Effector CD4-positive, alpha-beta T cell (primary cell): ENCODE measurements around the gene HGD.
"Not testable (repeated sequence)": the region's sequence is repeated elsewhere in the genome, so short reads cannot be mapped to it uniquely, and the experiment has no call there.

Experiments used
- DNase-seq: peaks from one replicate; pipeline ENCODE4 v3.0.0-alpha.2; 2020

Gene HGD

DNA sequence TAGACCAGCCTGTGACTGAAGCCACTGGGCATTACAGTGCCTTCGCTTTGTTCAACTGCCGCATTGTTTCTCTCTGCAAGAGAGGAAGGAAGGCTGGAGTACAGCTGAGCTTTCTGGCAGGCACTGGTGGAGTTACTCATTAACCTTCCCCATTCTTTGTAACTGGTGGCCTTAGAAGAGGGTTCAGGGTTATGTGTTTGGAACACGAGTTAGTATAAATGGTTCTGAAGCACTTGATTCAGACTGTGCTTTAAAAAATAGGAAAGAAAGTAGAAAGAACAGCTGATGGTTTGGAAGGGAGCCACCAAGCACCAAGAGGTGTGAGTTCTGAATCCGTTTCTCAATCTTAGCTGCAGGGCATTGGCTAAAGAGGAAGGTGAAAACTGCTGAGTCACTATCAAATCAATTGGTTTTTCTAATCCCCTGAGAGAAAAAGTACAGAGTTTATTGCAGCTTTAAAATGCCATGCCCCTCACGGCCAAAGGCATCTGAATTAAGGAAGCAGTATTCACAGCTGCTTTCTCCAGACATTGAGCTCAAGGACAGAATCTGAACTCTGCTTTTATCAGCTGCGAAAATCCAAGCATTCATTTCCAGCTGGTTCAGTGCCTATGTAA, 3.6 kb downstream of the HGD start:
- DNase-seq, result no peak

DNA sequence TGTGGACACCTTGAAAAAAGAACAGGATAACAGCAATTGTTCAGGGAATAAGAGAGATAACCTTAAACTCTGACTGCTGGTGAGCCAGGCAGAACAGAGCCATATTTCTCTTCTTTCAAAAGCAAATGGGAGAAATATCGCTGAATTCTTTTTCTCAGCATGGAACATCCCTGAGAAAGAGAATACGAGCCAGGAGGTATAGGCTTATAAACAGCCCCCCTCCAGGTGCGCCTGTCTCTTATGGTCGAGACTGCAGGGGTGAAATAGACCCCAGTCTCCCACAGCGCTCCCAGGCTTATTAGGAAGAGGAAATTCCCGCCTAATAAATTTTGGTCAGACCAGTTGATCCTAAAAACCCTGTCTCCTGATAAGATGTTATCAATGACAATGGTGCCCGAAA, 4.8 kb downstream of the HGD start:
- not testable (repeated sequence) for DNase-seq

DNA sequence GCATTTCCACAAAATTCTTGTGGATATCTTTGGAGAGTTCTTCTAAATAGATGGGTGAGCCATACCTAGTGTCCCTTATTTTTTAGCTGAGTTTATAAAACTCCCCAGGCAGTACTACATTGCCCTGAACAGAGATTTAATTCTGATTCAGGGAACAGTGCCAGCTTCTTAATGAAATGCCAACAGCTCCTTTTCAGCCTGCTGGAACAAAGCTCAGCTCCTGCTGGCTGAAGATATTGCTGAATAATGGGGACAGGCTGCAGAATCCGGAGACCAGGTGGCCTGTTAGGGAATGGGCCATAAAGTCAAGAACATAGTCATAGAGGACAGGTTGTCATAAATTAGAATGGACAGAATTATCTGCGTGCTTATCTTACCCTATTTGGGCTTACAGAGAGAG, 8.9 kb downstream of the HGD start:
- no peak for DNase-seq

GRCh38 chr3:120670576-120670975, 11.5 kb downstream of the HGD start:
- no peak for DNase-seq

- no peak for DNase-seq
These were observed 17.1 kb downstream of the HGD start for GRCh38 chr3:120664926-120665325.

DNA sequence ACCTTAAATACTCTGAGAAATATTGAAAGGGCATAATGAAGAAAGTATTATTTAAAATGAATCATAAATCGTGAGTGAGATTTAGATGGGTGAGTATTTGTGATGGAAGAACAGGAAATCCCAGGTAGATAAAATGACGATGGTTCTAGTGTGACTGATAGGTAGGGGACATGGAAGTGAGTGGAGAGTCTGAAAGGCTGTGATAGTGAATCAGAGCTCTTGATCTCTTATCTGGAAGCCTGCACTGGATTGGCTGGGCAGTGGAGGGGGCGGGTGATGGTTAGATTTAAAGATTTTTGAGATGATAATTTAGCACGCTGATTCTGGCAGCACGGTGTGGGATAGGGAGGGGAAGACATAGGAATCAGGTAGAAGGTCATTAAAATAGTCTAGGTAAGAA, 20.1 kb downstream of the HGD start:
- DNase-seq, result no peak

- no peak for DNase-seq
These were observed 20.7 kb downstream of the HGD start for GRCh38 chr3:120661106-120661905.

DNA sequence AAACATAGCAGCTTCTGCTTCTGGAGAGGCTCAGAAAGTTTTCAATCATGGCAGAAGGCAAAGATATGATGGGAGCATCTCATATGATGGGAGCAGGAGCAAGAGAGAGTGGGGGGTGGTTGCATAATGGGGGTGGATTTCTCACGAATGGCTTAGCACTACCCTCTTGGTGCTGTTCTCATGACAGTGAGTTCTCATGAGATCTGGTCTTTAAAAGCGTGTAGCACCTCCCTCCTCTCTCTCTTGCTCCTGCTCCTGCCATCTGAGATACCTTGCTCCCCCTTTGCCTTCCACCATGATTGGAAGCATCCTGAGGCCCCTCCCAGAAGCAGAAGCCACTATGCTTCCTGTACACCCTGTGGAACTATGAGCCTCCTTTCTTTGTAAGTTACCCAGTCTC, 22.2 kb downstream of the HGD start:
- no peak for DNase-seq

- DNase-seq, result no peak
These were observed 22.8 kb downstream of the HGD start for GRCh38 chr3:120659285-120659684.

DNA sequence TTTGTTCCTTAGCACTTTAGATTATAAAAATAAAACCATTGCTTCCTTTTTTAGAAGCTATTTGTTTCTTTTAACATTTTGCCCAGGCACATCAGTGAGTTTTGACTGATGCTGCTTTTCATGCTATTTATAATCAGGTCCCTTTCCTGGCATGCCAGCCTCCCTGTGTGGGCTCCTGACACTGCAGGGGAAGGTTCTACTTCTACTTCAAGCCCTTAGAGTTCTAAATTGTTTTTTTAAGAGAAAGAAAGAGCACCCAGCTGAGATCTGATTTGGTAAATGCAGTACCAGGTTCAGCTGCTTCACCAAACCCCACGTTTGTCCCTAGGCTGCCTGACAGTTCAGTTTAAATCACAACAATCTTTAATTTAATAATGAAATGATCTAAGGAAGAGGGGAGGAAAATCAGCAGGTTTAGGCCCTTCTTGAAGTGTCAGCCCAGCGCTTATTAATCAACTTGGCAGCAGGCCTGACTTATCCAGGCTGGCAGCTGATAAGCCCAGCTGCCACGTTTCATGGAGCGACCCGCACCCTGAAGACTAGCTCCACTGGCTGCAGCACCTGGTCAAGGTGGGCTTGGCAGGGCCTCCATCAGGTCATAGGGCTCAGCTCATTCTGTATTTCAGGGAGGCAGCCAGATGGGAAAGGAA, 29.0 kb downstream of the HGD start:
- no peak for DNase-seq

DNA sequence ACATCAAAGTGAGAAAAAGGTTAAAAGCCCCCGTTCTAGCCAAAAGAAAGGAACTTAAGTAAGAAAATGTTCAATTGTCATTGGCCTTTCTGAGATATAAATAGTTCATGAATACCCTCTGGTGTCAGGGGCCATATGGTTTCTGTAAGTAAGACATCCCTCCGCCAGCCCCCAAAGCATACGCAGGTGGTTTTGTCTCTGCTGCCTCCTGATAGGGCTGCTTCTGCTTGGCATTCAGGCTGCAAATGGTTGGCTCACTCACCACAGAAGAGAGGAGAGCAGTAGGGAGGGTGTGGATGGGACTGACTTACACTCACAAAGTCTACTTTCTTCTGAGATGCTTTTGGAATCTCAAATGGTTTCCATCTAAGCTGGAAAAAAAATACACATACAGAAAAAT, 29.8 kb downstream of the HGD start:
- no peak for DNase-seq

DNA sequence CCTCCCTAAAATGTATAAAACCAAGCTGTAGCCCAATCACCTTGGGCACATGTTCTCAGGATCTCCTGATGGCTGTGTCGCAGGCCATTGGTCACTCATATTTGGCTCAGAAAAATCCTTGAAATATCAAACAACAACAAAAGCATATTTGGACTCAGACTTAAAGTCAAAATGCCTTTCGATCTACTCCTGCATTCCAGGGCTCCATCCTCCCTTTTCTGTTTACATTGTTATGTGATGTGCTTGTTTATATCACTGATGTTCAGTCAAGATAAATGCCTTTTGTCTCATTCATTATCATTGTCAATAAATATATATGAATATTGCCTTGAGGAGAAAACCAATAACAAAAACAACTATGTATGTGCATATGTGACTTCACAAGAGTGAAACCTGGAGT, 31.7 kb downstream of the HGD start:
- DNase-seq, result no peak

DNA sequence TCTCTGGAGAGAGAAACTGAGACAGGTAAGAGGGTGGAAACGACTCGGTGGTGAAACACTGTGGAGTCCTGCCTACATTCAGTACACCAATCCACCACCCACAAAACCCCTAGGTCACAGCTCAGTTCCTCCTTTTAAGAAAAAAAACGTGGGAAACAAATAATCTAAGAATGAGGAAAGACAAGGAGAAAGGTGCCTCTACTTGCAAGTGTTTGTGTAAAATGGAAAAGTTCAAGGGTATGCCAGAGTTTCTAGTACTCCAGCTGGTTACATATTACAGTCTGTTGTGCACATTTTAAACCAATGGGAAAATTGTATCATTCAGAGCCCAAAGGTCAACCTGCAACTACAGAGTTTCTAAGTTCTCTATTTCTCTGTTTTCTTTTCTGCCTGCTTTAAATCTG, 32.2 kb downstream of the HGD start:
- no peak for DNase-seq

GRCh38 chr3:120648290-120648689, 33.7 kb downstream of the HGD start:
- no peak for DNase-seq

DNA sequence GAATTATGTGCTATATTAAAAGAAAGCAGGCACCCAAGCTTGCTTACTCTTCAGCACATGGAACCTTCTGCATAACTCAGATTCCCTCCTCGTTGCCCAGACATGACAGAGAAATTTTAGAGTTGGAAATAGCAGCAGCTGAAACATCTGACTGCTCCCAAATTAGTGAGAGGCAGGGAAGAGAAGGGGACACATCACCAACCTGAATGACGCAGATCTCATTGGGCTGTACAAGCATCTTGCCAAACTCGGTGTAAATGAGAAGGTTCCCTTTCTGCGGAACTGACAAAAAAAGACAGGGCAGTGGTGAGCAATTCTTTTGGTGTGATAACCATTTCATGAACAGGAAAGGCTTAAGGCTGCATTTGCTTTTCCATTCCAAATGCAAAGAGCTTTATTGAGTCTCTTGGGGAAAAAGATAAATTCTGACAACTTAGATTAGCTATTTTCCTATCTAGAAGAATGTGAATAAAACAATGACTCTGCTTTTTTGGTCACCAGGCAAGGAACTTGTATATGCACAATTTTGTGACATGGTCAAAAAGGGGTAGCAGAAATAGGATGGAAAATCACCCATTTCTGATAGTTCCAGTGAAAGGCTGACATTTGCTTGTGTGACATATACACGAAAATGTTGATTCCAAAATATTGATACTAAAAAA, 35.1 kb downstream of the HGD start:
- DNase-seq, result no peak

DNA sequence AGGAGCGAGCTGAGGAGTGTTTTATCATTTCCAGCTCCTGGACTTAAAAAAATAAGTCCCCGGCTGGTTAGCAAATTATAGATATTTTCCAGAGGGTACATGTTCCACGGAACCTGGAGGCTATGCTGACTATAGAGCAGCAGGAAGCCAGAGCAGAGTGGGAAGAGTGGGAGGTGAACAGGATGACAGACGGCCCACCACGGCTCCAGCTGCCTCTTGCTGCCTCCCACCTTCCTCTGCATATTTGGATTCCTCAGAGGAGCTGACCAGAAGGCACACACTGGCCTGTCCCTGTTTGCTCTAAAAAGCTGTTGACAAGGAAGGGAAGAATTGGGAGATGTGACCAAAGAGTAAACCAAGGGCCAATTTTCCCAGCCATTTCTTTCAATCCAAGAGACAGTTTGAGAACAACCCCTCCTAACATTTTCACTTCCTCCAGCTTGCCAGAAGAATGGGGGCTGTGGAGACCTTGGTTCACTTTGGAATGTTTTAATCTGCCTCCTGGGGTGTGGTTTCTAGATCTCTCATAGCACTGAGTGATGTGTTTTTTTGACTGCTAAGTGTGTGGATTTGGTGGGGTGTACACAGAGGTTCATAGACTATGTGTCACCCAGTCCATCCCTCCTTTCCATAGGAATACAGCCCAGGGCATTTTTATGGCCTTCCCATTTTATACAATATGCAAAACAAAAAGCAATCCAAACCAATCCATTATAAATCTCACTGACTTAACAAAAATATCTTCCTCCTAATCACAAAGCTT, 36.8 kb downstream of the HGD start:
- DNase-seq, result no peak

DNA sequence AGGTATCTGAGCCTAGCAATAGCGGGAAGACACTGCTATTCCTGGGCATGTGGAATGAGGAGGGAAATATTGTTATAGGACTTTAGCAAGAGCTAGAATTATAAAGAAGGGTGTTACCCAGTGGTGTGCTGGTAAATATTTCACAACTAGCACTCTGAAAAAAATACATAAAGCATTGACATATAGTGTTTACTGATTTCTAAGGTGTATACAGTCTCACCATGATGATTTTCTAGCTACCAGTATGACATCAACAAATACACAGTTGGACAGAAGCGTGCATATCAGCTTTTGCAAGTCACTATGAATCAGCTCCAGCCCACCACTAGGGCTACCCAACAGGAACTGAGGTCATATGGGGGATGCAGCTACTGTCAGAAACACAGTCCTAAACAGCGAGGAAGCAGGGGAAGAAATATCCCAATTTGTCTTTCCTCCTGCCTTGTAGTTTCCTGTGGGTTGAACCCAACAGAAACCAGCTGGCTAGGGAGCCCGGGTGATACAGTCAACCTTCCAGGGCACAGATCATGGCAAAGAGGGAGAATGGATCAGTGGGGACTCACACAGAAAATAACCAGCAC, 39.6 kb downstream of the HGD start:
- DNase-seq, result no peak

- DNase-seq, result no peak
These were observed 40.3 kb downstream of the HGD start for GRCh38 chr3:120641696-120642246.

DNA sequence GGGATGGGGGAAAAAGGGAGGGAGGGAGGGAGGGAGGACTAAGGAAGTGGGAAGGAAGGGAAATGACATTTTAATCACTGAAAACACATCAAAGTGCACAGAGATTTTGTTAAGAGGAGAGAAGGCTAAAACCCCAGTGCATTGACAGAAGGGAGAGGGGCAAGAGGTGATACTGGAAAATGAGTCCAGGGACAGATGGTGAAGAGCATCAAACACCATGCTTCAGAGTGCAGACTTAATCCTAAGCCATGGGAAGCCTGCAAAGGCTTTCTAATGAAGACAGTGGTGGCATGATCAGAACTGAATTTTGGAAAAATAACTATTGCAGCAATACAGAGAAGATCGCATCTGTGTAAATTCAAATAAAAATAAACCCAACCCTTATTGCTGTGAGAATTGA, 41.8 kb downstream of the HGD start:
- no peak for DNase-seq

DNA sequence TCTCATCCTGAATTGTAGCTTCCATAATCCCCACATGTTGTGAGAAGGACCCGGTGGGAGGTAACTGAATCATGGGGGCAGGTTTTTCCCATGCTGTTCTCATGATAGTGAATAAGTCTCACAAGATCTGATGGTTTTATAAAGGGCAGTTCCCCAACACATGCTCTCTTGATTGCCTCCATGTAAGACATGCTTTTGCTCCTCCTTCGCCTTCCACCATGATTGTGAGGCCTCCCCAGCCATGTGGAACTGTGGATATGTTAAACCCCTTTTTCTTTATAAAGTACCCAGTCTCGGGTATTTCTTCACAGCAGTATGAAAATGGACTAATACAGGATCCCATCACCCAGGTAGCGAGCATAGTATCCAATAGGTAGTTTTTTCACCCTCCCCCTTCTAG, 43.2 kb downstream of the HGD start:
- DNase-seq, result not testable (repeated sequence)

DNA sequence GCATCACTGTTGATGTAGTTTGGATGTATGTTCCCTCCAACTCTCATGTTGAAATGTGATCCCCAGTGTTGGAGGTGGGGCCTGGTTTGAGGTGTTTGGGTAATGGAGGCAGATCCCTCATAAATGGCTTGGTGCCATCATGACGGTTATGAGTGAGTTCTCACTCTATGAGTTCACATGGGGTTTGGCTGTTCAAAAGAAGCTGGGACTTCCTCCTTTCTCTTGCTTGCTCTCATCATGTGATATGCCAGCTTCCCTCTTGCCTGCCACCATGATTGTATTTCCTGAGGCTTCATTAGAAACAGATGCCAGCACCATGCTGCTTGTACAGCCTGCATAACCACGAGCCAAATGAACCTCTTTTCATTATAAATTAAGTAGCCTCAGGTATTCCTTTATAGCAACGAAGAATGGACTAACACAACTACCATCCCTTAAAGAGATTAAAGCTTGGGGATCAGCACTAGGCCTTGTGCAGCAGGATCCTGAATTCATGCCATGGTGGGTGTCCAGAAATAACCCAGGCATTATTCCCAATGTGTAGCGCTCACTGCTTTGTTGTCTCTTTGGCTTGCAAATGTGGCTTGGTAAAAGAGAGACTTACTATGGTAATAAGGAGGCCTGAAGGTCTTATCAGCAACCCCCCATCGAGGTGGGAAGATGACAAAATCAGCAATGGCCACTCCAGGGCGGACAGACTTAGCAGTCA, 44.0 kb downstream of the HGD start:
- no peak for DNase-seq
